Hair follicular keratinocyte (primary cell): ENCODE data around the gene ADAMTSL5. TPM values are rescaled to one million over a fixed set of nuclear protein-coding genes. Genes with fewer than 3 reads are reported as not detected.

Source experiments
- total RNA-seq: library from RNA; depleted of rRNA; stranded (reverse); fragments of >200 nt; gene quantifications from 2 replicates; pipeline ENCODE4 v1.2.3, GENCODE V29; 2015

ADAMTSL5 gene, protein sequence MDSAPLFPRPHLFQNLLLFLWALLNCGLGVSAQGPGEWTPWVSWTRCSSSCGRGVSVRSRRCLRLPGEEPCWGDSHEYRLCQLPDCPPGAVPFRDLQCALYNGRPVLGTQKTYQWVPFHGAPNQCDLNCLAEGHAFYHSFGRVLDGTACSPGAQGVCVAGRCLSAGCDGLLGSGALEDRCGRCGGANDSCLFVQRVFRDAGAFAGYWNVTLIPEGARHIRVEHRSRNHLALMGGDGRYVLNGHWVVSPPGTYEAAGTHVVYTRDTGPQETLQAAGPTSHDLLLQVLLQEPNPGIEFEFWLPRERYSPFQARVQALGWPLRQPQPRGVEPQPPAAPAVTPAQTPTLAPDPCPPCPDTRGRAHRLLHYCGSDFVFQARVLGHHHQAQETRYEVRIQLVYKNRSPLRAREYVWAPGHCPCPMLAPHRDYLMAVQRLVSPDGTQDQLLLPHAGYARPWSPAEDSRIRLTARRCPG
- 2.7 and 11.0 TPM in 2 replicates for total RNA-seq

GRCh38 chr19:1512671-1513498 is at the start of gene ADAMTSL5:
TSS of gene ADAMTSL5 (minus strand) at chr19:1513019. CDS start at chr19:1510943, 2,076 bp downstream.

DNA sequence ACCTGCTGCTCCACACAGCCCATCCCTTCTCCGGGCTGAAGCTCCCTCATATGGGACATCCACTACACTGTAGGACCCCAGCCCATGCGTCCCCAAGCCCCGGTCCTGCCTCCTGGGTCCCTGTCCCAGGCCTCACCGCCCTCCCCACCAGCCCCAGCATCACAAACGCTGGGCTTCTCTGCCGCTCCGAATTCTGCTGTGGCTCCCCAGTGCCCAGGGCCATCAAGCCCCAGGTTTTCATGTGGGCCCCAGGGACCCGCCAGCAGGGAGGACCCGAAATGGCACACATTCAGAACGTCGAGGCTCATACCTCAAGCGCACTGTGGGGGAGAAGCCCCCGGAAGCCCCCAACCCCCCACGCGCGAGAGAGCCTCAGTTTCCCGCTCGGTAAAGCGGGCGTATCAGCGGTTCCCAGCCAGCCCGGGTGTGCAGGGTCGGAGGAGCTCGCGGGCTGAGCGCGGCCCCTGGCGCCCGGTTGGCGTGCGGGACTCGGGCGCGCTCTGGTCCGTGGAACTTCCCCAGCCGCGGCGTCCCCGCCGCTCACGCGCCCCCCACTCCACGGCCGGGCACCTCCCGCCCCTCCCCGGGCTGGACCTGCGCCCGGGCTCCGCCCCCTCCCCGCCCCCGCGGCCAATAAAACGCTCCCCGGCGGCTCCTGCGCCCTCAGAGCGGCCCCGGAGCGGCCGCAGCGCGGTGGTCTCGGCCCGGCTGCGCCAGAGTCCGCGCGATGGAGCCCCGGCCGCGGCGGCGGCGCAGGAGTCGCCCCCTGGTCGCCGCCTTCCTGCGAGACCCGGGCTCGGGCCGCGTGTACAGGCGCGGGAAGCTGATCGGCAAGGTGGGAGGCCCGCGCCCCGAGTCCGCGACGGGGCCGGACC is 10.8 kb upstream of the ADAMTSL5 start, which contains the start of gene PLK5:
Gene PLK5, plus strand, starts transcription at position 666 of the 875 bp plus-strand sequence. CDS start 2,920 bp downstream, outside the sequence.

DNA sequence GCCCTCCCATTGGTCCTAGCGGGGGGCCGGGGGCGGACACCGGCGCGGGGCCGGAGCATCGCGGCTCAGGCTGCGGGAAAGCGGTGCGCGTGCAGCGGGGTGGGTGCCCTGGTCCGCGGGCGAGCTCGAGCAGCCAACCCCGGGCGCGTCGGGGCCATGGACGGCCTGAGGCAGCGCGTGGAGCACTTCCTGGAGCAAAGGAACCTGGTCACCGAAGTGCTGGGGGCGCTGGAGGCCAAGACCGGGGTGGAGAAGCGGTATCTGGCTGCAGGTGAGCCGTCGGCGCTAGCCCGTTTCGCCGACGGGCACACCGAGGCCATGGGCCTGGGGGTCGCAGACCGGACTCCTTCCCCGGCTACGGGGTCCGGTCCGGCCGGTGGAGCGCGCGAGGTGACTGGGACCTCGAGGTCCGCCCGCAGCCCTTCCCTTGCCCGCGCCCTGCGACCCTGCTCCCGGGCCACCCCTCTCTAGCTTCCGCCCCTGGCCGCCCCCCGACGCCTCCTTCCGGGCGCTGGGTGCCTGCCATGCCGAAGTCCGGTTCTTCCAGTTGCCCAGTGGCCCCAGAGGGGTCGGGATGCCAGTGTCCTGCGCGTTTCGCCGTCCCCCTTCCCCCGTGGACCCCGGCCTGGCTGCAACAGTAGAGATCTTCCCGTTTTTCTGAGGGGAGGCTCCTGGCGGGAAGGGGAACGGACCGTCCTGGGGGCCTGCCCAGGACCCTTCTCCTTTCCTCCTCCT is 21.5 kb downstream of the ADAMTSL5 start, which contains the start of gene REEP6:
Gene REEP6, plus strand, starts transcription at position 68 of the 735 bp plus-strand sequence. Its CDS starts 89 bp downstream, at position 157.

DNA sequence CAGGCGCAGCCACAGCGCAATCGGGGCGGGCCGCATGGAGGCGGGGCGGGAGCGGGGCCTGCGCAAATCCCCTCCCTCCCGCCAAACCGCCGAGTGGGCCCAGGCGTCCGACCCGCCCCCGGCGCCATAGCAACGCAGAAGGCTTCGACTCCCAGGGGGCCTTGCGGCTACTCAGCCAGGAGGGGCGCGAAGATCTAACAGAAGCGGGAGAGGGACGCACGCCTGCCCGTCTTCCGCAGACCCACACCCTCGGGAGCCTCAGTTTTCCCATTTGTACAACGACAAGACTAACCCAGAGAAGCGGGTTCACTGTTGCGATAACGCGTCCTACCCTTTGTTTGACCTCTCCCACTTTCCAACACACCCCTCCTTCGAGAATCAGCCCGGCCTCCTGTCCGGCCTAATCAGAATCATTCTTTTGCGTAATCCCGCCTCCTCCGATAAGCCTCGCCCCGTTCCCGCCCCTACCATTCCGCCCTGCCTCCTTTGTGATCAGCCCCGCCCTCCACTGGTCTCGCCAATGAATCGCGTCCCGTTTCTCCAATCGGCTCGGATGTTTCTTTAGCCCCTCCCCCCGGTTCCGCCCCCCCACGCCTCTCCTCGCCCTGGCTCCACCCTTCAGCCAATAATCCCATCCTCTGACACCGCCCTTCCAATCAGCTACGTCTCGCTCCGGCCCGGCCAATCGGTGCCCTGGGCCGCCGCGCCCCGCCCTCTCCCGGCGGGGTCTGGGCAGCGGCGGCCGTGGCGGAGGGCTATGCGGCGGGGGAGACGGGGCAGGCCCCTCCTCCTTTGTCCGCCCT is 22.3 kb downstream of the ADAMTSL5 start, which contains the start of gene PCSK4:
Gene PCSK4, minus strand, starts transcription at position 40 of the 803 bp plus-strand sequence. Its CDS starts 4 bp downstream, at position 36.

DNA sequence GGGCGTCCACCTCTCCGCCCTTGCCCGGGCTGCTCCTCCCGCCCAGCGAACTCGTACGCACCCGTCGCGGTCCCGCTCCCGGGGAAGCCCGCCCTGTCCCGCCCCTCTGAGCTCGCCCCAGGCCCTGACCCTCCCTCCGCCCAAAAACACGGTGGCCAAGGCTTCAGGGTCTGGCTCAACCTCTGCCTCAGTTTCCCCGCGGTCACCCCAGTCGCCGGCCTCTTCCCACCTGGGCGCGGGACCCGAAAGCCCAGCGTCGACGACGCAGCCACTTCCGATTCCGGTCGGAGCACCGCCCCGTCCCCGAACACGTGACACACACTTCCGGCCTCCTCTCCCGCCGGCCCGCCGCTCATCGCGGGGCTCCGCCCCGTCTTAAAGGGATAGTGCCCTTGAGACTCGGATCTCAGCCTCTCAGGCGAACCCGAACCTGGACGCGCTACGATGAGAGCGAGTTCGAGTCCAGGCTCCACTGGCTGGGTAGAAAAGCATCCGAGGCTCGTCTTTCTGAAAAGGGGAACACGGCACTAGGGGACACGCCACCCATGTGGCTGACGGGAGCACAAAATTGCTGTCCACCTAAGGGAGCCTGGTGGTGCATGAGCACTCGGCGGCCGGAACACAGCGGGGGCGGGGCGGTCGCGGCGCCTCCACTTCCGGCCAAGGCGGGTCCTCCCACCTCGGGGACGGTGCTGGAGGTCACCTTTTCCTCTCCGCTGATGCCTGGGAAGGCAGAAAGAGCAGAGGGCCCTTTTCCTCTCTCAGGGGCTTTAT is 33.7 kb downstream of the ADAMTSL5 start, which contains the start of gene C19orf25:
Gene C19orf25, minus strand, starts transcription at position 282 of the 774 bp plus-strand sequence. CDS start 312 bp downstream, outside the sequence.

Other genes with a start within 250 kb of the ADAMTSL5 start
- gene CIRBP, start 243.7 kb downstream of the ADAMTSL5 start, total RNA-seq = 166 and 172 TPM in 2 replicates
- 65.4 and 81.1 TPM in 2 replicates for gene FAM174C, start 237.5 kb downstream of the ADAMTSL5 start, total RNA-seq
- not detected in 2 replicates for gene EFNA2, start 227.1 kb downstream of the ADAMTSL5 start, total RNA-seq
- 161 and 201 TPM in 2 replicates for gene NDUFS7, start 129.1 kb downstream of the ADAMTSL5 start, total RNA-seq
- gene GAMT, start 111.5 kb downstream of the ADAMTSL5 start, total RNA-seq = 5.2 and 6.9 TPM in 2 replicates
- 84.1 and 126 TPM in 2 replicates for gene DAZAP1, start 105.4 kb downstream of the ADAMTSL5 start, total RNA-seq
- 1,980 and 2,817 TPM in 2 replicates for gene RPS15, start 74.6 kb downstream of the ADAMTSL5 start, total RNA-seq
- under 0.01 and 0.08 TPM in 2 replicates for gene APC2, start 62.9 kb downstream of the ADAMTSL5 start, total RNA-seq
- gene C19orf25, start 33.8 kb downstream of the ADAMTSL5 start, total RNA-seq = 37.1 and 39.1 TPM in 2 replicates
- 1.0 and 1.1 TPM in 2 replicates for gene PCSK4, start 22.7 kb downstream of the ADAMTSL5 start, total RNA-seq
- 2.0 and 2.7 TPM in 2 replicates for gene REEP6, start 21.8 kb downstream of the ADAMTSL5 start, total RNA-seq
- not detected in 2 replicates for gene PLK5, start 11.1 kb upstream of the ADAMTSL5 start, total RNA-seq
- gene MEX3D, start 55.3 kb upstream of the ADAMTSL5 start, total RNA-seq = 33.0 and 33.5 TPM in 2 replicates
- 97.8 and 110 TPM in 2 replicates for gene MBD3, start 79.8 kb upstream of the ADAMTSL5 start, total RNA-seq
- 92.8 and 109 TPM in 2 replicates for gene UQCR11, start 92.4 kb upstream of the ADAMTSL5 start, total RNA-seq
- 112 and 147 TPM in 2 replicates for gene TCF3, start 139.6 kb upstream of the ADAMTSL5 start, total RNA-seq
- not detected in 2 replicates for gene ONECUT3, start 240.5 kb upstream of the ADAMTSL5 start, total RNA-seq